Endodermal cell (in vitro differentiated cells): Measurements from ENCODE around the gene VTI1A. TPM values are rescaled to one million over a fixed set of nuclear protein-coding genes. Genes with fewer than 3 reads are reported as not detected.

Experiments
- DNase-seq: peaks from one replicate; pipeline ENCODE4 v3.0.0-alpha.2; 2017
- H3K27ac ChIP-seq: 2 replicates; pipeline ENCODE4 v1.5.1; 2013; ENCODE audit warnings: mild to moderate bottlenecking, low read depth, low read length, moderate library complexity
- H3K27me3 ChIP-seq: 2 replicates; pipeline ENCODE4 v1.6.1; 2013; ENCODE audit warnings: mild to moderate bottlenecking, low read length, moderate library complexity; ENCODE audit not compliant: insufficient read depth, control insufficient read depth, poor library complexity, severe bottlenecking
- H3K36me3 ChIP-seq: 2 replicates; pipeline ENCODE4 v1.7.0; 2013; ENCODE audit warnings: mild to moderate bottlenecking, low read length, moderate library complexity; ENCODE audit not compliant: control insufficient read depth, insufficient read depth
- H3K4me1 ChIP-seq: one replicate; pipeline ENCODE4 v1.7.0; 2013; ENCODE audit warnings: low read length; ENCODE audit not compliant: control insufficient read depth, insufficient read depth
- H3K4me3 ChIP-seq: 2 replicates; pipeline ENCODE4 v1.5.1; 2013; ENCODE audit warnings: mild to moderate bottlenecking, low read length, moderate library complexity
- H3K9ac ChIP-seq: 2 replicates; pipeline ENCODE4 v1.6.1; 2013; ENCODE audit warnings: mild to moderate bottlenecking, low read length, moderate library complexity; ENCODE audit not compliant: poor library complexity, severe bottlenecking; ENCODE audit errors: extremely low read depth
- H3K9me3 ChIP-seq: 2 replicates; pipeline ENCODE4 v1.6.1; 2013; ENCODE audit warnings: mild to moderate bottlenecking, low read length, moderate library complexity; ENCODE audit not compliant: control insufficient read depth
- H3K27ac Mint-ChIP-seq: 2 replicates; pipeline ENCODE4 v1.8.0; 2020; ENCODE audit warnings: mixed read lengths
- H3K27me3 Mint-ChIP-seq: 2 replicates; pipeline ENCODE4 v1.8.0; 2021; ENCODE audit warnings: mild to moderate bottlenecking, mixed read lengths; ENCODE audit not compliant: insufficient read depth
- H3K36me3 Mint-ChIP-seq: 2 replicates; pipeline ENCODE4 v1.8.0; 2020; ENCODE audit warnings: low read depth, mixed read lengths
- H3K4me1 Mint-ChIP-seq: 2 replicates; pipeline ENCODE4 v1.8.0; 2020; ENCODE audit warnings: mixed read lengths
- H3K4me3 Mint-ChIP-seq: 2 replicates; pipeline ENCODE4 v1.8.0; 2020; ENCODE audit warnings: mild to moderate bottlenecking, moderate library complexity, mixed read lengths
- H3K9me3 Mint-ChIP-seq: 2 replicates; pipeline ENCODE4 v1.8.0; 2020; ENCODE audit warnings: mild to moderate bottlenecking, mixed read lengths
- CTCF ChIP-seq: fragments of 200-600 bp; sonication (generic); conservative IDR thresholded peaks from 2 replicates; pipeline ENCODE4 v1.5.0; 2021; ENCODE audit warnings: antibody characterized with exemption, mild to moderate bottlenecking
- WGBS, 2 experiments: methylation state at CpG; one replicate each; pipeline versions ENCODE4 v1.1.5 to v1.1.7; 2013; ENCODE audit warnings: missing lambda C conversion rate in 2 of 2, mixed read lengths in 1 of 2; ENCODE audit not compliant: insufficient coverage in 1 of 2, insufficient read length in 1 of 2; 5-methylcytosine and 5-hydroxymethylcytosine counted together
- total RNA-seq, 2 donors: library from RNA; stranded (reverse); fragmentation: NEBNext Ultra II Directional in 1 of 2; extraction: Animal tissue kit (Norgen Biotek cat#: 25700) in 1 of 2; gene quantifications; 2 replicates in 1 of 2; 3 replicates in 1 of 2; pipeline ENCODE4 v1.2.1, GENCODE V29; 2021

VTI1A gene
- total RNA-seq, 2 donors from 2014 or later = 27.0 to 29.9 TPM

DNA sequence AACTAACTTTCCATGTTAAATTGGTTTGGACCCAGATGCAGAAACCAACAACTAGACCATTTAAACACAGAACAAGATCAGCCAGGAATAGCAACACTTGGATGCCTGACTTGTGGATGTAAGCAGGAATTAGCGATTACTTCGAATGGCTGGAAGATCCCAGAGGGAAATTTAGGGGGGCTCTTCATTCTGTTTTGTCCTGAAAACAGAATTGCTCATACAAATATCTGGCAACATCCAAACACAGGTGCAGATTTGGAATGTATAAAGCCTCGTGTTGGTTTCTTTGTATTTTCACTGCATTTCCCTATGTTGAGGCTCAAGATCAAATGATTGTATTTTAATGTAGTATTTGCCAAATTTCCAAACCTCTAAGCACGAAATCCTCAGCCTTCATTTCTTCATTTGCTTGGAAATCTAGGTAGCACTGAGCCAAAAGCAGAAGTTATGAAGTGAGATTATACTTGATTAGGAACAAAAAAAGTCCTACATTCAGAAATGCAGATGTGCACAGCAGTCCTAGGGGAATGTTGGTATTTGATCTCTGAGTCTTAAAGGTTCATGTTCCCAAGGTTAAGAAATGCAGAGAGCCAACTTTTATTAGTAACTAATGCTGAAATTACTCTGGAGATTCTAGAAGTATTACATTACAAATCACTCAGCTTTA, 254.3 kb downstream of the VTI1A start:
- no peak overlapping the region for H3K27ac ChIP-seq
- DNase-seq = no peak
- H3K27me3 ChIP-seq = no peaks in the 10 kb centered on the region
- no peak for TF ChIP-seq CTCF
- H3K9ac ChIP-seq = no peak overlapping the region
- H3K9me3 Mint-ChIP-seq = no peaks in the 10 kb centered on the region
- H3K4me1 ChIP-seq = no peaks in the 10 kb centered on the region
- H3K36me3 ChIP-seq = no peaks in the 10 kb centered on the region
- H3K4me3 ChIP-seq = no peak overlapping the region
- peaks cover 3% of the 10 kb centered on the region for H3K36me3 Mint-ChIP-seq
- H3K4me1 Mint-ChIP-seq = no peaks in the 10 kb centered on the region
- H3K4me3 Mint-ChIP-seq = no peak overlapping the region
- H3K27me3 Mint-ChIP-seq = no peaks in the 10 kb centered on the region
- WGBS, 2 experiments = 94 to 100% methylated on average over 2 to 4 of the region's 4 CpGs
- no peak overlapping the region for H3K27ac Mint-ChIP-seq
- no peaks in the 10 kb centered on the region for H3K9me3 ChIP-seq

DNA sequence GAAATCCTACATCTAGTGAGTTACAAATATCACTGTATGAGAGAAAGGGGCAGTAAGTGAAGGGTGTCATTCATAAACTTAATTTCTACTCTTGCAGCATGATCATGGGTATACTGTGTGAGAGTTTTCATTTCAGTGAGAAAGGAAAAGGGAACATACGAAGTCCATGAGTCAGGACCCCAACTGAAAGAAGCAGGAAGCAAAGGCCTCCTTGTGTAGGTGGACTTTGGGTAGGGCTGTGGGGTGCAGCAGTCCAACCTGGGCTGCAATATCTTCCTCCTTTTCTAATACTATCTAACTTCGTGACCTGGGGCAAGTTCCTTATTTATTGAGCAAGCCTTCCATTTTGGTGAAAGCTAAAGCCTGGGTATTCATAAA, 254.9 kb downstream of the VTI1A start:
- Histone ChIP-seq H3K36me3 (no peaks in the 10 kb centered on the region), H3K27me3 (no peaks in the 10 kb centered on the region), H3K4me3 (no peak overlapping the region), H3K27ac (no peak overlapping the region), H3K9me3 (no peaks in the 10 kb centered on the region), H3K4me1 (no peaks in the 10 kb centered on the region), H3K9ac (no peak overlapping the region)
- TF ChIP-seq CTCF = no peak
- H3K36me3 Mint-ChIP-seq = peaks cover 3% of the 10 kb centered on the region
- no peaks in the 10 kb centered on the region for H3K9me3 Mint-ChIP-seq
- WGBS, 2 experiments = 83 to 85% methylated on average over 2 of the region's 2 CpGs
- no peak for DNase-seq
- H3K27me3 Mint-ChIP-seq = no peaks in the 10 kb centered on the region
- H3K27ac Mint-ChIP-seq = no peak overlapping the region
- no peak overlapping the region for H3K4me3 Mint-ChIP-seq
- no peaks in the 10 kb centered on the region for H3K4me1 Mint-ChIP-seq

DNA sequence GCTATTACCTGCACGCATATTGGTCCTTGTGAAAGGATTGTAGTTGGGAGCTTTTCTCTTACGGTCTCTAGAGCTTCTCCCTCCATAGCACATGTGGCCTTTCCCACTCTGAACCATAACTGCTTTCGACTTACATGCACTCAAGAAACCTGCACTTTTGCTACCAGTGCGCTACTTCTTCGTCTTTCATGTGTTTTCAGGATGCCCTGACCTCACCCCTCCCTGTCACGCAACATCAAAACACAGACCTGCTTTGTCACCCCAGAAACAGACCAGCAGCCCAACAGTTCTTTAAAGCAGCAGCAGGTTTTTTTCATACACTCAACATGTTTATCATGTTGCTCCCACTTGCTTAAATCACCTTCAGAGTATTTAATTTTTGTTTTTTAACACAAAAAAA, 259.6 kb downstream of the VTI1A start:
- H3K4me1 Mint-ChIP-seq = peaks cover 15% of the 10 kb centered on the region
- no peak for DNase-seq
- H3K27ac Mint-ChIP-seq = no peak overlapping the region

More for the DNA sequence above, 259.6 kb downstream of the VTI1A start:
- Histone ChIP-seq H3K9me3 (no peaks in the 10 kb centered on the region), H3K4me1 (no peaks in the 10 kb centered on the region), H3K9ac (no peak overlapping the region), H3K27me3 (no peaks in the 10 kb centered on the region), H3K27ac (no peak overlapping the region), H3K36me3 (no peaks in the 10 kb centered on the region), H3K4me3 (no peak overlapping the region)
- H3K27me3 Mint-ChIP-seq = no peaks in the 10 kb centered on the region
- H3K36me3 Mint-ChIP-seq = no peaks in the 10 kb centered on the region
- H3K9me3 Mint-ChIP-seq = no peaks in the 10 kb centered on the region
- WGBS, 2 experiments = 94 to 96% methylated on average over 5 to 6 of the region's 6 CpGs
- no peak for TF ChIP-seq CTCF
- no peak overlapping the region for H3K4me3 Mint-ChIP-seq
